Activated naive CD8-positive, alpha-beta T cell (primary cell): ENCODE measurements around the gene CDYL.

Source experiments
- H3K27ac Mint-ChIP-seq: one replicate; pipeline ENCODE4 v1.8.0; 2021; ENCODE audit warnings: mixed read lengths
- H3K27me3 Mint-ChIP-seq: one replicate; pipeline ENCODE4 v1.8.0; 2021; ENCODE audit warnings: mixed read lengths
- H3K36me3 Mint-ChIP-seq: one replicate; pipeline ENCODE4 v1.8.0; 2021; ENCODE audit warnings: mixed read lengths
- H3K4me1 Mint-ChIP-seq: one replicate; pipeline ENCODE4 v1.8.0; 2021; ENCODE audit warnings: low read depth, mixed read lengths
- H3K4me3 Mint-ChIP-seq: one replicate; pipeline ENCODE4 v1.8.0; 2021; ENCODE audit warnings: mild to moderate bottlenecking, mixed read lengths
- H3K9me3 Mint-ChIP-seq: one replicate; pipeline ENCODE4 v1.8.0; 2021; ENCODE audit warnings: low read depth, mixed read lengths

CDYL gene

DNA sequence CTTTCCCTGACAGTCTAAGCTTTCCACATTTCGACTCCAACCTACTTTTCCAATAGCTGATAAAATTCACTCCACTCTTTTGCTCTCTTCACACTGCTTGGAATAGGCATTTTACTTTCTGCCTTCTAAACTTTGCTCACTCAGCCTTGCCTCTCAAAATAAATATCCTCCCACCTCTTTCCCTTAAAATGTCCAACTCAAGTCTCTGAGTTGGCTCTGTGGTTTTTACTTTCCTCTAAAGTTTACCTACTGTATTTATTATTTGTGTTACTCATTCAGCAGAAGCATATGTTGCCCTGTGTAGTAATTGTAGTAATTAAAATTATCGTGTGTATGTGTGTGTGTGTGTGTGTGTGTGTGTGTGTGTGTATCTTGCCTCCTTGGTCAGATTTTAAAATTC lies 20.0 kb upstream of the CDYL start:
- Mint-ChIP-seq H3K4me3 (no peak overlapping the region), H3K27ac (no peak overlapping the region), H3K36me3 (no peaks in the 10 kb centered on the region), H3K27me3 (peaks cover 15% of the 10 kb centered on the region), H3K4me1 (no peaks in the 10 kb centered on the region), H3K9me3 (peaks cover 4% of the 10 kb centered on the region)

DNA sequence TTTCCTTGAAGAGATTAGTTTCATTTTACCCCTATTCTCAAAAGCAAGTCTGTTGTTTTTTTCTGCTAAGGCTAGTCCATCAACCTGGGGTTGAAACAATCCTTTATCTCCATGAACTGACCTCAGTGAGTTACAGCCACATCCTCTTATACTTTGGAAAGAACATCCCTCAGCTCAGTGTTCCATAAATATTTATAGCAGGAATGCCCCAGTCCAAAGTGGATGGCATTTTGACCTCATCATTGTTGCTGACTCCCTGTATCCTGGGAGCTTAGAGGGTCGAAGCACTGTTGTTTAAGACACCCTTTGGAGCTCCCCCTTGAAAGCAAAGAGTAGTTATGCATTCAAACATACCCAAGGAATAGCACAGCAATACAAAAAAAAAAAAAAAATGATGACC lies 16.2 kb upstream of the CDYL start:
- H3K27ac Mint-ChIP-seq: no peak overlapping the region
- H3K36me3 Mint-ChIP-seq: peaks cover 4% of the 10 kb centered on the region
- peaks cover 15% of the 10 kb centered on the region for H3K27me3 Mint-ChIP-seq
- no peak overlapping the region for H3K4me3 Mint-ChIP-seq
- no peaks in the 10 kb centered on the region for H3K4me1 Mint-ChIP-seq
- H3K9me3 Mint-ChIP-seq: peaks cover 12% of the 10 kb centered on the region

DNA sequence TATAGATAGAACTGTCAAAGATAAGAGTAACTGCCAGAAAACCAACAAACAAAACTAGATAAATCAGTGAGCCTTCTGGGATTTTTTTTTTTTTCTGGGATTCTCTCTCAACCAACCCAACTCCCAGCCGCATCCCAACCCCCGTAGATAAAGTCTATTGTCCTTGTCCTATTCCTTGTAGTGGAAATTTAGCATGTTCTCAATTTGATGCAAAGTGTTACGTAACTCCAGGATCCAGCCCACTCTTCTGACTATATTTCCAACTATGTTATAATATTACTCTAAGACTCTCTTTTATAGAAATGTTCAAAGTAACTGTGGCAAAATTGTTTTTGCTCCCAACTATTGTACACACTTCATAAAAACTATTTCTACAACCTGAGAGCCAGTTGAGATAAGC lies 15.4 kb upstream of the CDYL start:
- Mint-ChIP-seq H3K4me3 (no peak overlapping the region), H3K9me3 (peaks cover 12% of the 10 kb centered on the region), H3K27ac (no peak overlapping the region), H3K27me3 (peaks cover 13% of the 10 kb centered on the region), H3K36me3 (peaks cover 4% of the 10 kb centered on the region), H3K4me1 (no peaks in the 10 kb centered on the region)

DNA sequence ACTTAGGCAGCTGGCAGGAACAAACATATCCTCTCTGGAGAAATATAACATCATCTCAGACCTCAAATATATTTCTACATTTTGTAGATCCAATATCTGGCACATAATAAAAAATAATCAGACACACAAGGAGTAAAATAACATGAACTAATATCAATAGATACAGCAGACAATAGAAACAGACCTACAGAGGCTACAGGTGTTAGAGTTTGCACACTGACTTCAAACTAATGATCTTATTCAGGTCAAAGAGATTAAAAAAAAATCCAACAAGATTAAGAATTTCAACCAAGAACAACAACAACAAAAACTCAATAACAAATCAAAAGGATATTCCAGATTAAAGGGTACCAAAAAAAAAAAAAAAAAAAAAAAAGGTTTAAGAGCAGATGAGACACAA lies 13.9 kb upstream of the CDYL start:
- H3K4me1 Mint-ChIP-seq: no peaks in the 10 kb centered on the region
- no peak overlapping the region for H3K27ac Mint-ChIP-seq
- peaks cover 12% of the 10 kb centered on the region for H3K9me3 Mint-ChIP-seq
- H3K27me3 Mint-ChIP-seq: peaks cover 8% of the 10 kb centered on the region
- peaks cover 4% of the 10 kb centered on the region for H3K36me3 Mint-ChIP-seq
- H3K4me3 Mint-ChIP-seq: no peak overlapping the region

DNA sequence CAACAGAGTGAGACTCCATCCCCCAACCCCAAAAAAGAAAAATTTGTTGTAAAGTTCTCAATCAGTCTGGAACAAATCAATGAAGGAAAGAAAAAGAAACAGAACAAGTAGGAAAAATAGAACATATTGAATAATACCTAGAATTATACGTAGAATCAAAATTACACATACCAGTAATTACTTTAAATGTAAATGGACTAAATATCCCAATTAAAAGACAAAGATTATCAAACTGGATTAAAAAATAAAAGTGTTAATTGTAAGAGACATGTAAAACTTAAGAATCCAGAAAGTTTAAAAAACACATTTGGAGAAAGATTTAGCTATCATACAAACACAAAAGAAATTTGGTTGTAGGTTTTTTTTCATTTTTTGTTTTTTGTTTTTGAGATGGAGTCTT lies 12.3 kb upstream of the CDYL start:
- peaks cover 4% of the 10 kb centered on the region for H3K36me3 Mint-ChIP-seq
- H3K27ac Mint-ChIP-seq: no peak overlapping the region
- no peaks in the 10 kb centered on the region for H3K4me1 Mint-ChIP-seq
- H3K4me3 Mint-ChIP-seq: no peak overlapping the region
- H3K9me3 Mint-ChIP-seq: peaks cover 12% of the 10 kb centered on the region
- peaks cover 7% of the 10 kb centered on the region for H3K27me3 Mint-ChIP-seq

DNA sequence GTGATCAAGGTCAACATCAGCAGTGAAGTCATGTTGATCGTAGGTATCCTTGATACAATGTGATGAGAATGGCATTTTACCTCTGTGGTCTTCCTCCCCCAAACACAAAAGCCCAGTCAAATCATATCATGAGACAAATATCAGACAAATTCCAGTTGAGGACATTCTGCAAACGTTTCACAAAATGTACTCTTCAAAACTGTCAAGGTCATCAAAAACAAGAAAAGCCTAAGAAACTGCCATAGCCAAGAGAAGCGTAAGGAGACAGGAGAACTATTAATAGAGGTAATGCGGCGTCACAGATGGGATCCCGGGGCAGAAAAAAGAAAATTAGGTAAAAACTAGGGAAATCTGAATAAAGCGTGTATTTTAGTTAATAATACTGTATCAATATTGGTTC lies 7.4 kb upstream of the CDYL start:
- no peak overlapping the region for H3K27ac Mint-ChIP-seq
- no peak overlapping the region for H3K4me3 Mint-ChIP-seq
- H3K36me3 Mint-ChIP-seq: no peaks in the 10 kb centered on the region
- H3K4me1 Mint-ChIP-seq: peaks cover 12% of the 10 kb centered on the region
- H3K9me3 Mint-ChIP-seq: peaks cover 5% of the 10 kb centered on the region
- no peaks in the 10 kb centered on the region for H3K27me3 Mint-ChIP-seq

DNA sequence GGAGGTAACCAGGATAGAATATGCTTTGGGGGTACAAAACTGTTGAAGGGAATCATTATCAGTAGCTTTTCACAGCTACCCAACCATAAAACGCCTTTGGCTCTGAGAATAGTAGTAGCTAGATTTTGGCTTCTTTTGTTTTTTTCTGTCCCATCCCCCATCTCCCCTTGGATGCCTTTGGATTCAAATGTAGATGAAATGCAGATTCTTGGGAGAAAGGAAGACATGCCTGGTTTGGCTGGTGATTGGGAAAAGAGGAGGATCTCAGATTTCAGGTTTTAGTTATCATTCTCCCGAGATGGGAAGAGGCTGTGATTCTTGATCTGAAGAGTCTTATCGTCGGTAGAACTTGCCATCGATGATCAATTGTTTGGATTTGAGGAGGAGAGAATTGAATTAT lies 3.5 kb upstream of the CDYL start:
- peaks cover 28% of the 10 kb centered on the region for H3K4me1 Mint-ChIP-seq
- no peaks in the 10 kb centered on the region for H3K36me3 Mint-ChIP-seq
- peaks cover 5% of the 10 kb centered on the region for H3K9me3 Mint-ChIP-seq
- H3K27ac Mint-ChIP-seq: no peak overlapping the region
- H3K4me3 Mint-ChIP-seq: no peak overlapping the region
- H3K27me3 Mint-ChIP-seq: no peaks in the 10 kb centered on the region

DNA sequence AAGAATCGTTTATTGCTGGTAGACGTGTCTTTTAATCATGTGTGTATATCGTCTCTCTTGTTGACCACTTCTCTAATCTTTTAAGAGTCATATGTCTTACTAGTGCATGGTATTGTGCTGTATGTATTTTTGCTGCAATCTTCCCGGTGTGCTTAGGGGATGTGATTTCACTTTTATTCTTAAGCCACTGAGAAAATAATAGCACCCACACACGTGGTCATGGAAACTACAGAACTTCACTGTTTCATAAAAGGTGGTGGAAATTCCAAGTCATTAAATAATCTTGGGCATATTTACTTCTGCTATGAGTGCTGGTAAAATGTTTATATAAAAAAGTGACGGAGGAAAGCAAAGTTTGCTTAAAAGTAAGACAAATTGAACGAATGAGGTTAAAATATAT lies 3.0 kb upstream of the CDYL start:
- Mint-ChIP-seq H3K27me3 (no peaks in the 10 kb centered on the region), H3K4me3 (no peak overlapping the region), H3K4me1 (peaks cover 32% of the 10 kb centered on the region), H3K27ac (peak overlapping the region; percentile 13), H3K36me3 (no peaks in the 10 kb centered on the region), H3K9me3 (peaks cover 9% of the 10 kb centered on the region)

DNA sequence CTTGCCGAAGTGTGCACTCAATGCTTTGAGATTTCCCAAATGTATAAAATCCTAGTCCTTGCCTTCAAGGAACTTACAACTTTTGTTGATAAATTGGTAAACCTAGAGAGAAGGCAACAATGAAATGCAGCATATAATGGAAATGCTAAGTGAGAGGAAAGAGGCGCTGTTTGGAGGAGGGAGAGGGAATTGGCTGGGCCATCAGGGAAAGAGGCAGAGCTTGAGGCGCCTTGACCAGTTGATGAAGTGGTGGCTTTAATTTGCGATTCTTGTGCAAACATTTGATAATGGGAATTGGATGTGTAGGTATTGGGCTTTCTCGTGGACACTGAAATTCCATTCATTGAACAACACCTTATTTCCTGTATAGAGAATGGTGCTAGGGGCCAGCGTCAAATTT lies 1.9 kb upstream of the CDYL start:
- Mint-ChIP-seq H3K27me3 (no peaks in the 10 kb centered on the region), H3K27ac (peak overlapping the region; percentile 92)

DNA sequence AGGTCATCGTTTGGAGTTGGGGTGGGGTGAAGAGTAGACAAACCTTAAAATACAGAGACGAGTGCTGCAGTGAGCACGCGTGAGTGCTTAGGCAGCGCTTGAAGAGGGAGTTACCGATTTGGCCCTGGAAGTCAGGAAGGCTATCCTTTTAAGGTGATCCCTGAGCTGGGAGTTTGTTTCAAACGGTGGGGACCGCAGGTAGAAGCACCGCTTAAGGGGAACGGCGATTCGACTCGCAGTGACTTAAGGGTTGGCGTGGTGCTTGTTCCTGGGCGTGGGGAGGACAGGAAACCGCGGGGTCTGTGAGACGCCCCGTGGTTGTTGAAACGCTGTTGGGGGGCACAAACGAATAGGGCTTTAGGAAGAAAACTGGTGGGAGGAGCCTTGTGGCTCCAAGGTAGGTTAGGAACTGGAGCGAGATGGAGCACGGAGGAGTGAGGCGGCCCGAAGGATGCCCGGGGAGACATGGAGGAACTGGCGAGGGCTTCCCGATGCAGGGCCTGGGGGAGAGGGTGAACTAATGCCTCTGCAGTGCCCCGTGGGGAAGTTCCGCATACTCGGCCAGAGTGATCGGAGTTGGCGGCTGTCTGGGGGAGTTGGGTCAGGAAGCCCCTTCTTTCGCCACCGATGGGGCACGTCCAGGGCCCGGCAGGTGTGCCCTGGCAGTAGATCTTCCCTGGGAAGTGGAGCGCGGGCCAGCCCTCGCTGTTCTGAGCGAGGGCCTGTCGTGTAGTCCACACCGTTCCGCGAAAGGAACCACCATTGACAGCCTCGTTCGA lies 1.3 kb upstream of the CDYL start:
- H3K36me3 Mint-ChIP-seq: peaks cover 3% of the 10 kb centered on the region
- H3K27me3 Mint-ChIP-seq: no peaks in the 10 kb centered on the region
- peaks cover 12% of the 10 kb centered on the region for H3K9me3 Mint-ChIP-seq
- peaks cover 48% of the 10 kb centered on the region for H3K4me1 Mint-ChIP-seq
- peak overlapping the region; percentile 92 for H3K27ac Mint-ChIP-seq
- peak overlapping the region; percentile 95 for H3K4me3 Mint-ChIP-seq

More for the DNA sequence above, 1.9 kb upstream of the CDYL start:
- H3K9me3 Mint-ChIP-seq: peaks cover 12% of the 10 kb centered on the region
- peaks cover 3% of the 10 kb centered on the region for H3K36me3 Mint-ChIP-seq
- peaks cover 43% of the 10 kb centered on the region for H3K4me1 Mint-ChIP-seq
- H3K4me3 Mint-ChIP-seq: peak overlapping the region; percentile 95

DNA sequence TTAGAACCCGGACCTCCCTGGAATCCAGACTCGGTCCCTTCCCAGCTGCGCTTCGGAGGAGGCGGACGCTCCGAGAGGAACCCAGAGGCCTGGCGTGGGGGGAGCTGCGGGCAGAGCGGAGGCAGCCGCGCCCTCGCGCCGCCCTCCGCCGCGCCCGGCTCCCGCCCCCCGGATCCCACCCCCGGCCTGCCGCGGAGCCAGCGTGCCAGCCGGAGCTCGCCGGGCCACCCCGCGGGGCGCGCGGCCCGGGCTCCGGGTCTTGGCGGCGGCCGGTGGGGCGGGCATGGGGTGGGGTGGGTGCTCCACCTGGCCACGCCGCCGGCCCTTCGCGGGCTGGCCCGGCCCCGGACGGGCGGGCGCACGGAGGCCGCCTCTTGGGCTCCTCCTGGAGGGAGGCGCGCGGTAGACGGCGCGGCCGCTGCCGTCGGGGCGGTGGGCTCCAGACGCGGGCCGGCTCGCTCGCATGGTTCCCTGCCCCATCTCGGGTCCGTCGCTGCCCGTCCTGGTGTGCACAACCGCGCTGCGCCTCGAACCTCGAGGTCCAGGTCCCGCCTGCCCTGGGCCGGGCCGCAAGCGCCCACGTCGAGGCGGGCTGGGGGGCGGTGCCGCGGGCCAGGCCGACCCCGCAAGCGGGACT lies 592 bp upstream of the CDYL start:
- H3K27ac Mint-ChIP-seq: peak overlapping the region; percentile 92
- peaks cover 3% of the 10 kb centered on the region for H3K36me3 Mint-ChIP-seq
- peaks cover 54% of the 10 kb centered on the region for H3K4me1 Mint-ChIP-seq
- H3K27me3 Mint-ChIP-seq: no peaks in the 10 kb centered on the region
- H3K9me3 Mint-ChIP-seq: peaks cover 12% of the 10 kb centered on the region
- H3K4me3 Mint-ChIP-seq: peak overlapping the region; percentile 95

DNA sequence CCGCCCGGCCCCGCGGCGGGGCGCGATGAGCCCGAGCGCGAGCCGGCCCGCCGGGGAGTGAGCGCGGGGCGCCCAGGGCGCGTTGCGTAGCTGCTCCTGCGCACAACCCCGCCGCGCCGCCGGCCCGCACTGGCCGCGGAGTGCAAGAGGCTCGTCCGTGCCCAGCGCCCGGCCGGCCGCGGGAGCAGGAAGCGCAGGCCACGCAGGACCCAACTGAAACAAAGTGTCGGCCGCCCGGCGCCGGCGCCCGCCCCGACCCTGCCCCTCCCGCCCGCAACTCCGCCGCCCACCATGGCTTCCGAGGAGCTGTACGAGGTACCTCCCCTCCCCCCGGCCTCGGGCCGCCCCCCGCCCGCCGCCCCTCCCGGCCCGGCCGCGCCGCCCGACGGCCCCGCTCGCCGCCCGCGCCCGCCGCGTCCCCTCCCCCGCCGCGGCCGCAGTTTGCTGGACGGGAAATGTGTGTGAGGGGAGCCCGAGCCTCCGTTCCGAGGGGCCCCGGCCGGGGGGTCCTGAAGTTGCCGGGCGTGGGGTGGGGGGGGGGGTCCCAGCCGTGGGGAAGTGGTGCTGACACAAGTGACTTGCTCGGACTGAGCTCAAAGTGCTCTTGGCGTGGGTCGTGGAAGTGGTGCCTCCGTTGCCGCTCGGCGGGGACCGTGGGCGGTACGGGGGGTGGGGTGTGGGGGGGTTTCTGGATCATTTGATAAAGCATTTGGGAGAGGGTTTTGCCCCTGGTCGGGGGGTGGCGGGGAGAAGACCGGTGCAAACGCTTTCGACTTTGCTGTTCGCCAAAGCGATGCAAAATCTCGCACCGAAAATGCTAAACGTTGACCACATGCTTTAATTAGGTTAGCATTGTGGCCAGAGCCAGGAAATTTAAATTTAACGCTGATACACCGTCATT lies 539 bp downstream of the CDYL start:
- H3K36me3 Mint-ChIP-seq: peaks cover 3% of the 10 kb centered on the region
- H3K27me3 Mint-ChIP-seq: no peaks in the 10 kb centered on the region
- H3K27ac Mint-ChIP-seq: peak overlapping the region; percentile 85
- peaks cover 65% of the 10 kb centered on the region for H3K4me1 Mint-ChIP-seq
- peak overlapping the region; percentile 84 for H3K4me3 Mint-ChIP-seq
- peaks cover 12% of the 10 kb centered on the region for H3K9me3 Mint-ChIP-seq

DNA sequence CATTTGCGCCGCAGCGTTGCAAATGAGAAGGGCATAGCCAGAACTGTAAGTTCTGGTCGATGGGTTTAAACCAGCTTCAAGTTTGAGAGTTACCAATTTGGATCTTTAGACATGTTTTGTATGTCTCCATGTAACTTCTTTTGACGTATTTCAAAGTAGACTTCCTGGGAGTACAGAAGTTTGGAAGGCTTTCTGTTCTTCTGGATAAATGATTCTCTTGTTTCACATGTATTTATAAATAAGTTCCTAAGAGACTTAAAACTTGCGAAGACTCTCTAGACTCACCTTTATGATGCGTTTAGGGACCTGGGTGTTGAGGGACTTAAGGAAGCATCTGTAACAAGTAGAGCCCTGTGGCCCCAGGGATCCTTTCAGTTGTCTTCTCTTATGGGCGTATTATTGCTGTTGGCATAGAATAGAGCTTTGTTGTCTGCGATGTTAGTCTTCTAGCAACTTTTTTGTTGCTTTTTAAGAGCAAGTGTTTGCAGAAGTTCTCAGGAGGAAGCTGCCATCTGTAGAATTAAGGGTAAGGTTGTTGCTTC lies 1.3 kb downstream of the CDYL start:
- peak overlapping the region; percentile 85 for H3K27ac Mint-ChIP-seq
- peaks cover 12% of the 10 kb centered on the region for H3K9me3 Mint-ChIP-seq
- H3K36me3 Mint-ChIP-seq: peaks cover 3% of the 10 kb centered on the region
- no peaks in the 10 kb centered on the region for H3K27me3 Mint-ChIP-seq
- H3K4me3 Mint-ChIP-seq: peak overlapping the region; percentile 84
- H3K4me1 Mint-ChIP-seq: peaks cover 72% of the 10 kb centered on the region

DNA sequence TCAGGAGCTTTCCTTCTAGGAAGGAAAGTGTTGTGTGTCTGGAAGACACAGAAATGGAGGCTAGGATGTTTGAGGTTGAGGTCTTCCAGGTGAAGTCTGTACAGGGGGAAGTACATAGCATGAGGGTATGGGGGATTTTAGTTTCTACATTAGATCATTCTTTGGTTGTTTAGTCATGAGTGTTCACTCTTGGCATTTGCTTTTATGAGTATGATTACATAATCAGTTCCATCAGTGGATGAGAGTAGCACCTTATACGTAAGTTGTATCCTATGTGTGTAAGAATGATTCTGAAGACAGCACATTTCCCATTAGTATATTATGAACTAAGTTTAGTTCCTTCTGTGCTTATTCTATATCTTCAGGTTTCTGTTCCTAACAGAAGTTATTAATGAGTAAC lies 1.9 kb downstream of the CDYL start:
- H3K27me3 Mint-ChIP-seq: no peaks in the 10 kb centered on the region
- peaks cover 9% of the 10 kb centered on the region for H3K9me3 Mint-ChIP-seq
- H3K36me3 Mint-ChIP-seq: peaks cover 3% of the 10 kb centered on the region
- H3K27ac Mint-ChIP-seq: peak overlapping the region; percentile 85
- H3K4me1 Mint-ChIP-seq: peaks cover 72% of the 10 kb centered on the region
- H3K4me3 Mint-ChIP-seq: peak overlapping the region; percentile 84

DNA sequence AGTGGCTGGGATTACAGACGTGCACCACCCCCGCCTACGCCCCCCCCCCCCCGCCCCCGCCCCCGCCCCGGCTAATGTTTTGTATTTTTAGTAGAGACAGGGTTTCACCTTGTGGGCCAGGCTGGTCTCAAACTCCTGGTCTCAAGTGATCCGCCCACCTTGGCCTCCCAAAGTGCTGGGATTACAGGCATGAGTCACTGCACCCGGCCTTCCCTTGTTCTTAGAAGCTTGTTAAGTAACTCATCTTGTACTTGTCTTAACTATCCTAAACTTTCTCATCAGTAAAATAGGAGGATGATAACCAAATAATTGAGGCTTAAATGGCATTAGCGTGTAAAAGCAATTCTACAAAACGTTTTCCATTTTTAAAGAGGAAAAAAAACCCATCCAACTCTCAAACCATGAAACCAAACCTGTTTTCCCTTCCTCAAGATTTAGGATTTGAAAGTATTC lies 4.2 kb downstream of the CDYL start:
- no peak overlapping the region for H3K4me3 Mint-ChIP-seq
- H3K27ac Mint-ChIP-seq: no peak overlapping the region
- no peaks in the 10 kb centered on the region for H3K27me3 Mint-ChIP-seq
- H3K9me3 Mint-ChIP-seq: peaks cover 13% of the 10 kb centered on the region
- peaks cover 73% of the 10 kb centered on the region for H3K4me1 Mint-ChIP-seq
- peaks cover 7% of the 10 kb centered on the region for H3K36me3 Mint-ChIP-seq
